ENCODE results near the gene HOMEZ. TPM values are rescaled to one million over a fixed set of nuclear protein-coding genes. Genes with fewer than 3 reads are reported as not detected.
A peak's percentile ranks its signal among the peaks of the same experiment; 100 is the strongest.
"Not testable (repeated sequence)": the region's sequence is repeated elsewhere in the genome, so short reads cannot be mapped to it uniquely, and the experiment has no call there.

The HOMEZ gene
- total RNA-seq, 1 donor from 2014 or later: 7.6 TPM

DNA sequence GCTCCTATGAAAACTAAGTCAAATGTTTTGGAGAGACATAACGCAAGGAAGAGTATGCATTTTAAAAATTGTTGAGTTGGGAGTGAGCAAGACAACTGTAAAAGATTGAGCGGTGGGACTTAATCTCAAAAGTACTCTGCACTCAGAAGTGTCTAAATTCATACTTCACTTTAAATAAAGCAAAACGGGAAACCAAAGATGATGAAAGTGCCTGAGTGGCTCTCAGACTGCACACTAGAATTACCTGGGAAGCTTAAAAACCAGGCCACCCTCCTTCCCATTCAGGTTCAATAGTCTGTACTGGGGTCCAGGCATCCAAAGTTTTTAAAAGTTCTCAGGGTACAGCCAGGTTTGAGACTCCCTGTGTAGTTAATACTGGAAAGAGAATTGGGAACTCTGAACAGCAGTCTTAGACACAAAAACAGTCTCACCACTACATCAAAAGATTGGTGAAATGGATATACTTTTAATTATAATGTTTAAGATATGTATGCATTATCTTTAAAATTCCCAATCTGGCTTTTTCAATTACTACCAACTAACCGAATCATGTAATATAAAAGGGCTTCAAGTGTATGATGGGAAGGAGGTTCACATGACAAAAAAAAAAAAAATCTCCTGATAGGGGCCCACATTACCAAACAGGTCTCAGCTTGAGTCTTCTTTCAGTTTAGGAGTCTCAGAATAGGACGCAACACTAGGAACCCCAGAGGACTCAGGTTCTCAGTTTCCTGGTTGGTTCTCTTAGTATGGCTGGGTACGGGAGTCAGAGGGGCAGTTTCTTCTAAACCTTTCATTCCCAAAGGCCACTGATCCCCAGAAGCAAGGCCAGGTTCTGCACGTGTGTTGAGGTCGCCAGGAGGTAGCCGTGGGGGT lies 1.0 kb downstream of the HOMEZ start:
- Mint-ChIP-seq H3K36me3 (ENCODE audit: low read depth) (no peaks in the 10 kb centered on the region), H3K9me3 (ENCODE audit: low read depth) (no peaks in the 10 kb centered on the region), H3K27ac (ENCODE audit: unreplicated experiment) (peak overlapping the region; percentile 59), H3K27me3 (ENCODE audit: low read depth) (no peaks in the 10 kb centered on the region), H3K4me1 (ENCODE audit: low read depth) (peaks cover 23% of the 10 kb centered on the region), H3K4me3 (ENCODE audit: unreplicated experiment) (peak overlapping the region; percentile 91)
- TF ChIP-seq, protein P1, sequence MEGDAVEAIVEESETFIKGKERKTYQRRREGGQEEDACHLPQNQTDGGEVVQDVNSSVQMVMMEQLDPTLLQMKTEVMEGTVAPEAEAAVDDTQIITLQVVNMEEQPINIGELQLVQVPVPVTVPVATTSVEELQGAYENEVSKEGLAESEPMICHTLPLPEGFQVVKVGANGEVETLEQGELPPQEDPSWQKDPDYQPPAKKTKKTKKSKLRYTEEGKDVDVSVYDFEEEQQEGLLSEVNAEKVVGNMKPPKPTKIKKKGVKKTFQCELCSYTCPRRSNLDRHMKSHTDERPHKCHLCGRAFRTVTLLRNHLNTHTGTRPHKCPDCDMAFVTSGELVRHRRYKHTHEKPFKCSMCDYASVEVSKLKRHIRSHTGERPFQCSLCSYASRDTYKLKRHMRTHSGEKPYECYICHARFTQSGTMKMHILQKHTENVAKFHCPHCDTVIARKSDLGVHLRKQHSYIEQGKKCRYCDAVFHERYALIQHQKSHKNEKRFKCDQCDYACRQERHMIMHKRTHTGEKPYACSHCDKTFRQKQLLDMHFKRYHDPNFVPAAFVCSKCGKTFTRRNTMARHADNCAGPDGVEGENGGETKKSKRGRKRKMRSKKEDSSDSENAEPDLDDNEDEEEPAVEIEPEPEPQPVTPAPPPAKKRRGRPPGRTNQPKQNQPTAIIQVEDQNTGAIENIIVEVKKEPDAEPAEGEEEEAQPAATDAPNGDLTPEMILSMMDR (IDR thresholded peaks at IDR 0.05): no peak
- DNase-seq (ENCODE audit: low spot score): no peak

DNA sequence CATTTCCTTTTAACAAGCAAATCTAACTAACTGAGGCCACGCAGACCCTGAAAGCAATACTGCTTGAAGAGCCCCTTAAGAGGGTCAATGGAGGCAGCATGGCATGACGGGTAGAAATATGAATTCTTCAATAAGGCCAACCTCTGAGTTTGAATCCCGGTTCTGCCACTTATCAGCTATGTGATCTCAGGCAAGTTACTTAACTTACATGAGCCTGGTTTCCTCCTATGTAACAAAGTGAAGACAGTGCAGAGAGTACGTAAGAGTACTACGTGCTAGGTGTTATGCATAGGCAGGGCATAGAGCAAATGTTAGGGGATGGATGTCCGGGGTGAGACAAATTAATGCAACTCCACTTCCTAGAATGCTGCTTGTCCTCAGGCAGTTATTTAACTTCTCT lies 4.7 kb downstream of the HOMEZ start:
- peaks cover 14% of the 10 kb centered on the region for H3K4me1 Mint-ChIP-seq (ENCODE audit: low read depth)
- no peak for DNase-seq (ENCODE audit: low spot score)
- H3K36me3 Mint-ChIP-seq (ENCODE audit: low read depth): no peaks in the 10 kb centered on the region
- no peaks in the 10 kb centered on the region for H3K9me3 Mint-ChIP-seq (ENCODE audit: low read depth)
- TF ChIP-seq, protein P1 (IDR thresholded peaks at IDR 0.05): no peak
- no peaks in the 10 kb centered on the region for H3K27me3 Mint-ChIP-seq (ENCODE audit: low read depth)
- H3K27ac Mint-ChIP-seq (ENCODE audit: unreplicated experiment): no peak overlapping the region
- H3K4me3 Mint-ChIP-seq (ENCODE audit: unreplicated experiment): no peak overlapping the region

DNA sequence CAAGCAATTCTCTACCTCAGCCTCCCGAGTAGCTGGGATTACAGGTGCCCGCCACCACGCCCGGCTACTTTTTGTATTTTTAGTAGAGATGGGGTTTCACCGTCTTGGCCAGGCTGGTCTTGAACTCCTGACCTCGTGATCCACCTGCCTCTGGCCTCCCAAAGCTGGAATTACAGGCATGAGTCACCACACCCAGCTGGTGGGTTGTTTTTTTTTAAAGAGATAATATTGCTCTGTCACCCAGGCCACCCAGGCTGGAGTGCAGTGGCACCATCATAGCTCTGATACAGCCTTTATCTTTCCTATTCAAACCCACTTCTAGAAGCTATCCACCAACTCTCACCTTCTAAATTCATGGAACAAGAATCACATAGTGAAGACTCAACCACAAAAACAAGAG lies 8.0 kb downstream of the HOMEZ start:
- not testable (repeated sequence) for H3K27ac Mint-ChIP-seq (ENCODE audit: unreplicated experiment)

DNA sequence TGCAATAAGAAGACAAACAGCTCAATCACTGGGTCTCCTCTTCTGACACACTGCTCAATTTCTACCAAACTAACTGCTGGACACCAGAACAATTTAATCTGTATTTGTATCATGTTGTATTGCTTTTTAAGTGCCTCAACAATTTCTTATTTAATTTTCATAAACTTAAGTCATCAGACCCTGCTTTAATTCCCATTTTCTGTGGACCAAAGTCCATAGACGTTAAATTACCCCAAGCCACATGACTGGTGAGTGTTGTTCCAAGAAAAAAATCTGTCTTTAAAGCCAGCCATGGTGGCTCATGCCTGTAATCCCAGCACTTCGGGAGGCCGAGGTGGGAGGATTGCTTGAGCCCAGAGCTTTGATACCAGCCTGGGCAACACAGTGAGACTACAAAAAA lies 8.7 kb downstream of the HOMEZ start:
- H3K27me3 Mint-ChIP-seq (ENCODE audit: low read depth): no peaks in the 10 kb centered on the region
- H3K4me3 Mint-ChIP-seq (ENCODE audit: unreplicated experiment): no peak overlapping the region
- no peaks in the 10 kb centered on the region for H3K9me3 Mint-ChIP-seq (ENCODE audit: low read depth)
- H3K27ac Mint-ChIP-seq (ENCODE audit: unreplicated experiment): no peak overlapping the region
- H3K36me3 Mint-ChIP-seq (ENCODE audit: low read depth): peaks cover 7% of the 10 kb centered on the region
- H3K4me1 Mint-ChIP-seq (ENCODE audit: low read depth): no peaks in the 10 kb centered on the region
- TF ChIP-seq, protein P1 (IDR thresholded peaks at IDR 0.05): no peak
- DNase-seq (ENCODE audit: low spot score): no peak

More for the DNA sequence above, 8.0 kb downstream of the HOMEZ start:
- H3K9me3 Mint-ChIP-seq (ENCODE audit: low read depth); H3K4me1 Mint-ChIP-seq (ENCODE audit: low read depth); H3K27me3 Mint-ChIP-seq (ENCODE audit: low read depth); H3K4me3 Mint-ChIP-seq (ENCODE audit: unreplicated experiment); H3K36me3 Mint-ChIP-seq (ENCODE audit: low read depth); DNase-seq (ENCODE audit: low spot score): not testable (repeated sequence)

DNA sequence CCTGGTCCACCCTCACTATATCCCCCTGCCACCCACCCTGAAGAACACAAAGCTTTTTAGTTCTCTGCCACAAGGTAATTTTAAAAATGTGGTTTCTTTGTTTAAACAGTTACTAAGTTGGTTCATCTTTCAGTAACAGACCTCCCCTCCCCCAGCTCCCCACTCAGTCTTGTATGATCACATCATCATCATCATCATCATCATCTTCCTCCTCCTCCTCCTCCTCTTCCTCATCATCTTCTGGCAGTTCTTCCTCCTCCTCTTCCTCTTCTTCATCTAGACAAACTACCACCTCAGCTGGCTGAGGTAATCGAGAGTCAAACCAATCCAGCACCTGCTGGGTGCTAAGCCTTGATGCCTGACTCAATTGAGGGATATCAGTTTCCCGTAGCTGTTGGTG lies 10.5 kb downstream of the HOMEZ start:
- TF ChIP-seq, protein P1 (IDR thresholded peaks at IDR 0.05): no peak
- Mint-ChIP-seq H3K27me3 (ENCODE audit: low read depth) (no peaks in the 10 kb centered on the region), H3K9me3 (ENCODE audit: low read depth) (no peaks in the 10 kb centered on the region), H3K4me1 (ENCODE audit: low read depth) (no peaks in the 10 kb centered on the region), H3K4me3 (ENCODE audit: unreplicated experiment) (no peak overlapping the region), H3K27ac (ENCODE audit: unreplicated experiment) (no peak overlapping the region), H3K36me3 (ENCODE audit: low read depth) (peaks cover 7% of the 10 kb centered on the region)
- no peak for DNase-seq (ENCODE audit: low spot score)

DNA sequence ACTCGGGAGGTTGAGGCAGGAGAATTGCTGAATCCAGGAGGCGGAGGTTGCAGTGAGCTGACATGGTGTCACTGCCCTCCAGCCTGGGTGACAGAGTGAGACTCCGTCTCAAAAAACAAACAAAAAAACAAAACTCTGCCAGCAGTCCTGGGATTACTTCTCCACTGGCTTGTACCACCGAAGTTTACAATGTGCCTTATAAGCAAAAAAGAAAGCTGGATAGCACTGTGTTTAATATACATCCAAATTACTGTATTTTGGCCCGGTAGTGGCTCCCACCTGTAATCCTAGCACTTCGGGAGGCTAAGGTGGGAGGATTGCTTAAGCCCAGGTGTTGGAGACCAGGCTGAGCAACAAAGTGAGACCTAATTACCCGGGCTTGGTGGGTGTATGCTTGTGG lies 16.7 kb downstream of the HOMEZ start:
- Mint-ChIP-seq H3K4me1 (ENCODE audit: low read depth) (no peaks in the 10 kb centered on the region), H3K36me3 (ENCODE audit: low read depth) (no peaks in the 10 kb centered on the region), H3K27me3 (ENCODE audit: low read depth) (peaks cover 10% of the 10 kb centered on the region), H3K27ac (ENCODE audit: unreplicated experiment) (no peak overlapping the region), H3K9me3 (ENCODE audit: low read depth) (no peaks in the 10 kb centered on the region), H3K4me3 (ENCODE audit: unreplicated experiment) (no peak overlapping the region)
- TF ChIP-seq, protein P1 (IDR thresholded peaks at IDR 0.05): no peak
- DNase-seq (ENCODE audit: low spot score): no peak

DNA sequence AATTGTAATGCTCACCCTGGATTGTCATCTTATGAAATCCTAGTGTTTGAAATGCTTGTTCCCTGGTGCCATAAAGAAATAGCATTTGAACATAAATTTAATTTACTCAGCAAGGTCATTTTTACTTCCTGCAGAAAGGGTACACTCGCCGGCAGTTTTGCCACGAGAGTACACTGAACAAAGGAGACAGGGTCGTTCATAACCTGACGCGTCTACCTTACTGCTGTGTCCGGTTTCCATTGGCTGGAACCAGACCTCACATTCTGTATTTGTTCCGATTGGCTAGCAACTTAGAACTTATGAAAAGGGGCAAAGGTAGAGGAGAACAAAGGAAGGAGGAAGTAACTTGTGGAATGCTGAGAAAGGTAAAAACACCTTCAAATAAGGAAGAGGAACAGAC lies 25.1 kb downstream of the HOMEZ start:
- H3K36me3 Mint-ChIP-seq (ENCODE audit: low read depth); H3K4me1 Mint-ChIP-seq (ENCODE audit: low read depth); H3K27ac Mint-ChIP-seq (ENCODE audit: unreplicated experiment); H3K9me3 Mint-ChIP-seq (ENCODE audit: low read depth); H3K4me3 Mint-ChIP-seq (ENCODE audit: unreplicated experiment); DNase-seq (ENCODE audit: low spot score): not testable (repeated sequence)
- H3K27me3 Mint-ChIP-seq (ENCODE audit: low read depth): peaks cover 34% of the 10 kb centered on the region

Measured in chondrocyte (in vitro differentiated cells).